Measurements from ENCODE around the gene IMMP2L.

GRCh38 chr7:111476586-111477293 is 85.6 kb downstream of the IMMP2L start:
- no peak for TF ChIP-seq POLR2A (IDR thresholded peaks at IDR 0.05)
- TF ChIP-seq CTCF (IDR thresholded peaks at IDR 0.05), result no peak

Measured in body of pancreas (tissue), 4 donors.